Prostate gland (tissue), 2 donors: ENCODE data around the gene PPP4R4. TPM values are rescaled to one million over a fixed set of nuclear protein-coding genes. Genes with fewer than 3 reads are reported as not detected.
"Not testable (repeated sequence)": the region's sequence is repeated elsewhere in the genome, so short reads cannot be mapped to it uniquely, and the experiment has no call there.

ENCODE experiments used
- DNase-seq: peaks from one replicate; pipeline ENCODE4 v3.0.0-alpha.2; 2019; ENCODE audit warnings: low spot score
- H3K27ac ChIP-seq, 2 donors: fragments of 200-600 bp; sonication (generic); 2 replicates each; pipeline ENCODE4 v1.5.1; 2017 to 2019
- H3K27me3 ChIP-seq: fragments of 200-600 bp; sonication (generic); replicated peaks from 2 replicates; pipeline ENCODE4 v1.5.1; 2019; ENCODE audit not compliant: insufficient read depth
- H3K36me3 ChIP-seq, 2 donors: fragments of 200-600 bp; sonication (generic); 1 replicate in 1 of 2; 2 replicates in 1 of 2; pipeline versions ENCODE4 v1.5.1 to v1.8.1; 2017 to 2019
- H3K4me1 ChIP-seq: fragments of 200-600 bp; sonication (generic); replicated peaks from 2 replicates; pipeline ENCODE4 v1.5.1; 2019
- H3K4me3 ChIP-seq, 2 donors: fragments of 200-600 bp; sonication (generic); 2 replicates each; pipeline ENCODE4 v1.5.1; 2017 to 2019
- H3K9me3 ChIP-seq: fragments of 200-600 bp; sonication (generic); 2 replicates; pipeline ENCODE4 v1.5.1; 2017
- POLR2A ChIP-seq: fragments of 450-650 bp; IDR thresholded peaks from one replicate; pipeline ENCODE4 v1.6.1; 2016; ENCODE audit warnings: antibody characterized with exemption, mild to moderate bottlenecking
- POLR2AphosphoS5 ChIP-seq: sonication (generic); formaldehyde crosslinking; IDR thresholded peaks from one replicate; pipeline ENCODE4 v1.6.1; 2017; ENCODE audit warnings: antibody characterized with exemption
- WGBS: methylation state at CpG from one replicate; pipeline ENCODE4 v1.1.5; 2018; 5-methylcytosine and 5-hydroxymethylcytosine counted together
- intact Hi-C: fragments of 100-400 bp; cut with DNase I; formaldehyde crosslinking; loops from one replicate; pipeline ENCODE4 v1.14.2; 2022
- total RNA-seq, 2 donors: library from RNA; depleted of rRNA; stranded (reverse); fragments of >200 nt; gene quantifications; one replicate each; pipeline ENCODE4 v1.1.0, GENCODE V29; 2016
- TF ChIP-seq, protein P1 (sequence below), 4 experiments: fragments of 200-600 bp in 2 of 4; fragments of 450-650 bp in 2 of 4; sonication (generic) in 2 of 4; IDR thresholded peaks; 1 replicate in 3 of 4; 2 replicates in 1 of 4; pipeline ENCODE4 v1.5.1; 2016 to 2019; ENCODE audit warnings: antibody characterized with exemption in 4 of 4, mild to moderate bottlenecking in 2 of 4, moderate library complexity in 2 of 4

Gene PPP4R4
- total RNA-seq, 2 donors from 2014 or later: 0.32 to 9.5 TPM

- Histone ChIP-seq H3K4me1 (no peaks in the 10 kb centered on the region), H3K27ac (no peak overlapping the region), H3K4me3 (no peak overlapping the region), H3K36me3 (no peaks in the 10 kb centered on the region), H3K27me3 (no peaks in the 10 kb centered on the region), H3K9me3 (no peaks in the 10 kb centered on the region)
- 83% methylated on average over 2 of the region's 2 CpGs for WGBS
- intact Hi-C loops: no loop called here
- DNase-seq: no peak
- TF ChIP-seq POLR2AphosphoS5 (no peak), POLR2A (no peak)
- TF ChIP-seq, protein P1, sequence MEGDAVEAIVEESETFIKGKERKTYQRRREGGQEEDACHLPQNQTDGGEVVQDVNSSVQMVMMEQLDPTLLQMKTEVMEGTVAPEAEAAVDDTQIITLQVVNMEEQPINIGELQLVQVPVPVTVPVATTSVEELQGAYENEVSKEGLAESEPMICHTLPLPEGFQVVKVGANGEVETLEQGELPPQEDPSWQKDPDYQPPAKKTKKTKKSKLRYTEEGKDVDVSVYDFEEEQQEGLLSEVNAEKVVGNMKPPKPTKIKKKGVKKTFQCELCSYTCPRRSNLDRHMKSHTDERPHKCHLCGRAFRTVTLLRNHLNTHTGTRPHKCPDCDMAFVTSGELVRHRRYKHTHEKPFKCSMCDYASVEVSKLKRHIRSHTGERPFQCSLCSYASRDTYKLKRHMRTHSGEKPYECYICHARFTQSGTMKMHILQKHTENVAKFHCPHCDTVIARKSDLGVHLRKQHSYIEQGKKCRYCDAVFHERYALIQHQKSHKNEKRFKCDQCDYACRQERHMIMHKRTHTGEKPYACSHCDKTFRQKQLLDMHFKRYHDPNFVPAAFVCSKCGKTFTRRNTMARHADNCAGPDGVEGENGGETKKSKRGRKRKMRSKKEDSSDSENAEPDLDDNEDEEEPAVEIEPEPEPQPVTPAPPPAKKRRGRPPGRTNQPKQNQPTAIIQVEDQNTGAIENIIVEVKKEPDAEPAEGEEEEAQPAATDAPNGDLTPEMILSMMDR (IDR thresholded peaks at IDR 0.05): no peak
Measured at GRCh38 chr14:94196057-94196456, 21.9 kb downstream of the PPP4R4 start.

DNA sequence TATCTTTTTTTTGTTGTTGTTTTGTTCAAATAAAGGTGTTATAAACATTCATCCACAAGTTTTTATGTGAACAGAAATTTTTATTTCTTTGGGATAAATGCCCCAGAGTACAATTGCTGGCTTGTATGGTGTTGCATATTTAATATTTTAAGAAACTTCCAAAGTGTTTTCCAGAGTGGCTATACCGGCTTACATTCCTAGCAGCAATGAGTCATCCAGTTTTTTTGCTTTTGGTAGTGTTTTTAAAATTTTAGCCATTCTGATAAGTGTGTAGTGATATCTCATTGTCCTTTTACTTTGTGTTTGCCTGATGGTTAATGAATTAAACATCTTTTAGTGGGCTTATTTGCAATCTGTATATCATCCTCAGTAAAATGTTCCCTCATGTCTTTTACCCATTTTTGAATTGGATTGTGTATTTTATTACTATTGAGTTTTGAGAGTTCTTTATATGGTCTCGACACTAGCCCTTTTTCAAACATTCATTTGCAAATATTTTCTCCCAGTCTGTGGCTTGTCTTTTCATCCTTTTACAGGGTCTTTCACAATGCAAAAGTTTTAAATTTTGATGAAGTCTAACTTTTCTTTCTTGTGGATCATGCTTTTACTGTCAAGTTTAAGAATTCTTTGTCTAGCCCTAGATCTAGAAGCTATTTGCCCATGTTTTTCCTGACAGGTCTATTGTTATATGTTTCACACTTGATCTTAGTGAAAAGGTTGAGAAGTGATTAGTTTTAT is 29.5 kb downstream of the PPP4R4 start:
- no peaks in the 10 kb centered on the region for H3K36me3 ChIP-seq
- intact Hi-C loops: no loop called here
- DNase-seq: no peak
- H3K27me3 ChIP-seq: no peaks in the 10 kb centered on the region
- H3K4me3 ChIP-seq: no peak overlapping the region
- H3K4me1 ChIP-seq: no peaks in the 10 kb centered on the region
- 43% methylated on average over 2 of the region's 2 CpGs for WGBS
- H3K9me3 ChIP-seq: no peaks in the 10 kb centered on the region
- H3K27ac ChIP-seq: no peak overlapping the region
- TF ChIP-seq, protein P1 (IDR thresholded peaks at IDR 0.05): no peak
- TF ChIP-seq POLR2A (no peak), POLR2AphosphoS5 (no peak)

DNA sequence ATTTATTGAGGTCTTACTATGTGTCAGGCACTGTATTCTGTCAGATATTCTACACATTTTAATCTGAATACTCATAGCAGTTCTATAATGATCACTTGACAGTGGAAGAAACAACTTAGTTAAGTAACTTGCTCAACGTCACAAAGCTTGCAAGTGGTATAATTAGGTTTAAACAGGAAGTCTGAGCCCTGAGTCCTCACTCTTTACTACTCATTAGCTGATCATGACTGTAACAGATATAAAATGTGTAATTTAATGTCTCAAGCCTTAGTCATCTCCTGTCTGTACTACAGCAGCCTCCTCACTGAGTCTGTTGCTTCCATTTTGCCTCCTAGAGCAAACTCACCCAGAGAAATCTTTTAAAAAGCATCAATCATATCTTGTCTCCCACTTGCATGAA is 38.9 kb downstream of the PPP4R4 start:
- intact Hi-C loops: no loop called here
- H3K9me3 ChIP-seq: no peaks in the 10 kb centered on the region
- no peak overlapping the region for H3K27ac ChIP-seq
- no peak overlapping the region for H3K4me3 ChIP-seq
- H3K4me1 ChIP-seq: no peaks in the 10 kb centered on the region
- WGBS: 65% methylated on average over 1 of the region's 1 CpG
- H3K36me3 ChIP-seq: no peaks in the 10 kb centered on the region
- TF ChIP-seq, protein P1 (IDR thresholded peaks at IDR 0.05): no peak
- TF ChIP-seq POLR2A (no peak), POLR2AphosphoS5 (no peak)
- no peak for DNase-seq
- no peaks in the 10 kb centered on the region for H3K27me3 ChIP-seq

DNA sequence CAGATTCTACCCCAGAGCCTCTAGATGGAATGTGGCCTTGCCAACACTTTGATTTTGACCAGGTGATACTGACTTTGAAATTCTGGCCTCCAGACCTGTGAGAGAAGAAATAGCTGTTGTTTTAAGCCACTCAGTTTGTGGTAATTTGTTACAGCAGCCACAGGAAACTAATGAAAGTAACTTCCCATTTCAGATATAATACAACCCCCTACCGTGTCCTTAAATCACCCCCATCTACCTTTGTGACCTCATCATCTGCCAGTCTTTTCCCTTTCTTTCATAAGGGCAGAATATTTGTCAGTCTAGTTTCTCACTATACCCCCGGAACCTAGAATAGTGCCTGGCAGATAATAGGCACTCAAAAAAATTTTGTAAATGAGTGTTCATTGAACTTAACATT is 39.6 kb downstream of the PPP4R4 start:
- 87% methylated on average over 2 of the region's 2 CpGs for WGBS
- no peaks in the 10 kb centered on the region for H3K9me3 ChIP-seq
- H3K4me3 ChIP-seq: no peak overlapping the region
- DNase-seq: no peak
- no peak for TF ChIP-seq POLR2A
- TF ChIP-seq POLR2AphosphoS5: no peak
- TF ChIP-seq, protein P1 (IDR thresholded peaks at IDR 0.05): no peak
- intact Hi-C loops: no loop called here
- no peaks in the 10 kb centered on the region for H3K36me3 ChIP-seq
- H3K4me1 ChIP-seq: no peaks in the 10 kb centered on the region
- H3K27me3 ChIP-seq: no peaks in the 10 kb centered on the region
- H3K27ac ChIP-seq: no peak overlapping the region

- DNase-seq: no peak
- 59% methylated on average over 2 of the region's 2 CpGs for WGBS
- H3K4me3 ChIP-seq: no peak overlapping the region
Measured at GRCh38 chr14:94217116-94217515, 43.0 kb downstream of the PPP4R4 start.

GRCh38 chr14:94218198-94218886 is 44.2 kb downstream of the PPP4R4 start:
- not testable (repeated sequence) for DNase-seq, H3K9me3 ChIP-seq, H3K4me3 ChIP-seq

More at GRCh38 chr14:94217116-94217515, 43.0 kb downstream of the PPP4R4 start:
- intact Hi-C loops: no loop called here
- Histone ChIP-seq H3K9me3 (no peaks in the 10 kb centered on the region), H3K27ac (no peak overlapping the region), H3K36me3 (no peaks in the 10 kb centered on the region), H3K4me1 (no peaks in the 10 kb centered on the region), H3K27me3 (no peaks in the 10 kb centered on the region)
- TF ChIP-seq POLR2AphosphoS5 (no peak), POLR2A (no peak)
- TF ChIP-seq, protein P1 (IDR thresholded peaks at IDR 0.05): no peak

More at GRCh38 chr14:94218198-94218886, 44.2 kb downstream of the PPP4R4 start:
- H3K4me1 ChIP-seq, H3K36me3 ChIP-seq, H3K27me3 ChIP-seq, H3K27ac ChIP-seq, intact Hi-C loops: not testable (repeated sequence)
- WGBS: 83% methylated on average over 47 of the region's 47 CpGs
